GM04503 (cell line): ENCODE measurements around the gene ASXL3.

Experiments used
- DNase-seq: peaks from one replicate; pipeline ENCODE4 v3.0.0-alpha.2; 2012; ENCODE audit warnings: low read depth

The ASXL3 gene

DNA sequence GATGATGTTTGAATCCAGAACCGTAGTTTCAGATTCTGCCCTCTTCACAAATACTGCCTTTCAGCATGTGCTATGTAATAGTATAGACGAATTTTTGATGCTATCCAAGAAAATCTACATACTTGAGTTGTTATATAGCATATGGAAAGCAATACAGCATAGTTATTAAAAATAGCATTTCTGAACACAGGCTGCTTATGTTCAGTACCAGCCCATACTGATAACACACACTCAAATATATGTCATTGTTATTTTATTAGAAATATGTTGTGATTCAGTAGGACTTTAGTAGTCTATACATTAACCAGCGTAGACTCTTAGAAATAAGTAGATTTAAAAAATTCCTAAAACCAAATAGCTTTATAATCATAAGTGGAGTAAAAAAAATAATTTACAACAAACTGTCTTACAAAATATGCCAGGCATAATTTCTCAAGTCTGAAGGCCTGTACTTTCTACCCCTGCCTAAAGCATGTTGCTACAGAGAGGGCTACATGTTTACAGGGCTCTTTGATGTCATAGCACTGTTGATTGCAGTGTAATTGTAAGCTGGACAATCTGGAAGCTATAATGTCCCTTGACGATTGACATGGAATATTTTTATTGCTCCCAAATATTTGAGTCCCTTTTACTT lies 86.3 kb downstream of the ASXL3 start:
- DNase-seq: no peak

DNA sequence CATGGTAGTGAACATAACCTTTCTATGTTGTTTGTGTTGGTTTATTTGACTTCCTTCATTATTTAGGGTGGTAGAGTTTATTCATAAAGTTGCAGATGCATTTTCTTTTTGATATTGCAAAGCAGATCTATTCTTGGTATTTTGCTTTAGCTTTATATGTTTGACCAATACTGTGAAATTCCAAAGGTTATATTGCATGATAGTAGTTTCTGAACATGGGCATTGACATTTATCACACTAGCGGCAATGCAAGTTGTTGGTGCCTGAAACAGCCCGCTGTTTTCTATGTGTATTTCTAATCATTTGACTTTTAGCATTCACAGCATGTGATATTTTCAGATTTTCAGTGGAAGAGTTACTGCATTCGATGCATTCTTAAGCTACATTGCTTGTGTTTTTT lies 87.2 kb downstream of the ASXL3 start:
- DNase-seq: no peak

DNA sequence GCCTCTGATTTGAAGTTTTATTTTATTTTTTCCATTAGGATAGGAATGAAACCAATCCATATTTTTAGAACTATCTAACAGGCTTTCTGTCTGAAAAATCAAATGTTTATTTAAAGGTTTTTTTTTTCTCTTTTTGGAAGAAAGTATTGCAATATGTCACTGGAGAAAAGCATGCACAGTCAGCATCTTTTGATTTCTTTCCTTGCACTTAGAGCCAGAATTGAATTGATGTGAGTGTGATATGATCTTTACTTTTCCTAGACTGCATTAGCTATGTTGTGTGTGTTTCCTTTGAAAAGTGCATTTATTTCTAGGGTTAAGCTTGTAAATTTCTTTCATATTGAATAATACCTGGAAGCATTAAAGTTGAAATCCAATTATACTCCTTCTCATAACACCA lies 87.6 kb downstream of the ASXL3 start:
- no peak for DNase-seq

DNA sequence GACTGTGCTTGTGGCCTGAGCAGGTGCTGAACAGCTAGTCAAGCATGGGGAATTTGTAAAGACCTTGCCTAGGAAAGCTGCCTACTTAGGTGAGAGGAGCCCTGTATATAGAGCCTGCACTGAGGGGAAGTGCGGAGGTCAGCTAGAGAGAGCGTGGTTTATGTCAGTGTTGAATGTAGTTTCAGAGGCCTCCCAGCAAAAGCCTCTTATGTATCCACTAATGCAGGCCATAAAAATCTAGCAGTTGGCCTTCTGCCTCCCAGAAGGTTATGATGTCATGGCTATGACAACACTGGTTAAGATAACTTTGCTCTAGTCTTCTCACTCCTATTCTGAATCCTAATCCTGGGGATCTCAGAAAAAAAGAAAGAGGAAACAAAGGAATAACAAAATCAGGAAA lies 88.9 kb downstream of the ASXL3 start:
- no peak for DNase-seq

DNA sequence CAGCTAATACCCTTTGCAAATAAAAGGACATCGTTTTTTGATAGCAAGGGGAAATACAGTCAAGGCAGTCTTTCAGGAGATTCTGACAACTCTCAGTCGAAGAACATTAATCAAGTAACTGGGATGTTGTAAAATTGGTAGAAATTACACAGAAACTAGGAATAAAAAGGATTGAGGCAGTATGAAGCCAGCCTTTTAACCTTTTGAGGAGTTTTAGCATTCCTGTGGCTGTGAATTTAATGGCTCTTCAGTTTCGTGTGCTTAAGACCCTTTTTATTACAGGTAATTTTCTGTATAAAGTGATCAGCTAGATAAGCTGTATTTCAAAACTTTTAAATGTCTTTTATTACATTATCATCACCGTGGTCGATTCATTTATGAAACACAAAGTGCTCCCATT lies 91.6 kb downstream of the ASXL3 start:
- DNase-seq: no peak

DNA sequence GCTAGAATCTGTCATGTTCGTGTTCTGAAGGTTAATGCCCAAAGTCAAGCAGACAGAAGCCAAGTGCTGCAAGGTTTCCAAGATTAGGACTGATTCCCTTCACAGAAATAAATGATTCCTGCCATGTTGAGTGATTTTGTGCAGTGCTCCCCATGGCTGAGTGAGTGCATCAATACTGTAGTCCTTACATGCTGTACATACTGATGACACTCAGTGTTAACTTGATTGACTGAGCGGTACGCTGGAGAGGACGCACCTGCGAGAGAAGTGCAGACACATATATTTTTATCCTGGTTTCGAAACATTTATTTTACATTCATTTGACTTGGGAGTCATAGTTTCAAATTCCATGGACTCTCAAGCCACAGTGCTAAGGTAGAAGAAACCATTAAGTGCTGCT lies 92.0 kb downstream of the ASXL3 start:
- DNase-seq: no peak

DNA sequence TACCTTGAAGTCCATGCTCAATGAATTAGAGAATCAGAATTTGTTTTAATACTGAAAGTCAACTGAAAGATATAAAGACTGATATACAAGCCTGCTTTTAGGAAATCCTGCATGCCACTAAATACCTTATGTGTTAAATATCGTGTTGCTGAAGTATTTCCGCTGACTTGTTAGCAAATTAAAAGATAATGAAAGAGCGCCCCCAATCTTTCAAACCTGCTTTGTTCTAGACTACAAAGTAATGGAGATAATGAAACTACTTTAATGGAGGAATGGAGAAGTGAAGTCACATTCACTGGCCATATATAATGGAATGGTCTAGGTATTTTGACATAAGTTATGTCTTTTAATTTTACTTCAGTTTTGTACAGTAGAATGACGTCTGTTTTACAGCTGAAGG lies 95.7 kb downstream of the ASXL3 start:
- no peak for DNase-seq

DNA sequence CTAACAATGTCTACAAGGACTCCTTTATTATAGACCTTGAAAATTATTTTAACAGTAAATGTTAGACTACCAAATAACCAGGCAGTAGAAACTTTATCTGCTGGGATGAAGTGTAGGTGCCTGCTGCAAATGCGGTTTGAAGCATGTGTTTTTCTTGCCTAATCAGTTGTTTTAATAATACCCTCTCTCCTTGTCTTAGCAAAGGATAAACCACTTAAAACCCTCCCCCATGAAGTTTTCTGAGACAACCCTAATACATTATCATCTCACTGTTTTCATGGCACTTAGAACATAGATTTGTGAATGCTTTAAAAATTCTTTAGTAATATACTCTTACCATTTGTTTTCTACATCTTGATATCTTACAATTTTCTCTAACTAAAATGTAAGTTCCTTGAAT lies 98.6 kb downstream of the ASXL3 start:
- DNase-seq: no peak

DNA sequence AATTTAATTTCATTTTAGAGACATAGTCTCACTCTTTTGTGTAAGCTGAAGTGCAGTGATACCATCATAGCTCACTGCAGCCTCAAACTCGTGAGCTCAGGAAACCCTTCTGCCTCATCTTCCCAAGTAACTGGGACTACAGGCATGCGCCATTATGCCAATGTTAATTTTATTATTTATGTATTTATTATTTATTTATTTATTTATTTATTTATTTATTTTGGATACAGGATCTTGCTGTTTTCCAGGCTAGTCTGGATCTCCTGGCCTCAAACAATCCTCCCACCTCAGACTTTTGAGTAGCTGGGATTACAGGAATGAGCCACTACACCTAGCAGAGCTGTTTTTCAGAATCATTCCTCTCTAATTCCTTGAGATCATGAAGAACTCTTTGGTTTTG lies 99.9 kb downstream of the ASXL3 start:
- DNase-seq: no peak

DNA sequence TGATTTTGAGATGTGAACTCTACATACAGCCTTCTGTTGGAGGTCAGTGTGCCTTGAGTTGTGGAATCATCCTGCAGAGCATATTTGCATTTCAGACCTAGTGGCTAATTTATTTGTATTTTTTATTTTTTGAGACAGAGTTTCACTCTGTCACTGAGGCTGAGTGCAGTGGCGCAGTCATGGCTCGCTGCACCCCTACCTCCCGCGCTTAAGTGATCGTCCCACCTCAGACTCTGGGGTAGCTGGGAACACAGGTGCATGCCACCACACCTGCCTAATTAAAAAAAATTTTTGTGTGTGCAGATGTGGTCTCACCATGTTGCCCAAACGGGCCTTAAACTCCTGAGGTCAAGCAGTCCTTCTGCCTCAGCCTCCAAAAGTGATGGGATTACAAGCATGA lies 104.4 kb downstream of the ASXL3 start:
- no peak for DNase-seq

DNA sequence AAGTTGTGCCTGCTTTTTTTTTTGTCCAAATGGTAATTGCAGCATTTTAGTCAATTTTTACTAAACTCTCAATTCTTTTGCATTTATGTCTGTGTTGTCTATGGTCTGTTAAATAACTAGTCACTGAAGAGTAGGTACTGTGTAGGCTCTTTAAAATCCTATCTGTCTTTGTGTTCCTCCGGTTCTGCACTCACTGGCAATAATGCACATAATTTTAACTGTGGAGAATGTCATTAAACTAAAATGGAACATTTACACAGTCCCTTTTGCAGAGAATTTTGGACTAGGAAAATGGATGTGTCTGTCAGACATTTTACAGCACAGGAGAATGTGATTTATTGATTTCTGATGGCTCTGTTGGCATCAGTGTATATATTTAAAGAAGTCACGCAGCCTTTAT lies 116.6 kb downstream of the ASXL3 start:
- no peak for DNase-seq

DNA sequence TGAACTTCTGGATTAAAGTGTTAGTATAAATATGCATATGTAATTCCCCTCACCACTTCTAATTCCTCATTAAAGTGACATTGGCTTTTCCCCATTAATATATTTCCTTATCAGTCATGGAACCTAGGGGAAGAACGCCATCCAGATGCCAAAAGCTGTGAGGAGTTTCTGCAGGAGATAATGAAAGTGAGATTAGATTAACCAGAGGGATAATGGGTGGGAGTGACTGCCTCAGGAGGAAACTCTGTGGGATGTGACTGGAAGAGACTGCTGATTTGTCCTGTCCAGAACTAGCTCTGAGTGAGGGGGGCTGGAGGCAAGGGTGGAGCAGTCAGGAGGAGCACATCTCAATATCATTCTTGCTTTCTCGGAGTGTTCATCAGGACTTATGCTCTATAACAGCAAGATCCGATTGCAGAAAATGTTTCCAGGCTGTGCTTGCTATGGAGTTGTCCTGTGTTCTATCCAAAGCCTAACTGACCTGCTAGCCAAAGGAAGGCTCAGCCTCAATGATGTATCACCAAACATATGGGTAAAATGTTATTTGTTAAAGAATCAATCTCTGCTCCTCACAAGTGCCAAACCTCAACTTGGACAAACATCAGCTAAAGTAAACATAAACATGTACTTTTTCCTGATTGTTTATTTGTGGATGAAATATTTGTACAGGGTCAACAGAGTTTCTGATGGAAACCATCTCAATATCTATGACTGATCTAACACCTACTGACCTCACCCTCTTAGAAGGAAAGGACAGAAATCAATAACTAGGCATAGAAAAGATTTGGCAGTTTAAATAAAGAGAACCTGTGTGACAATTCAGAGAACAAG lies 118.5 kb downstream of the ASXL3 start:
- no peak for DNase-seq

DNA sequence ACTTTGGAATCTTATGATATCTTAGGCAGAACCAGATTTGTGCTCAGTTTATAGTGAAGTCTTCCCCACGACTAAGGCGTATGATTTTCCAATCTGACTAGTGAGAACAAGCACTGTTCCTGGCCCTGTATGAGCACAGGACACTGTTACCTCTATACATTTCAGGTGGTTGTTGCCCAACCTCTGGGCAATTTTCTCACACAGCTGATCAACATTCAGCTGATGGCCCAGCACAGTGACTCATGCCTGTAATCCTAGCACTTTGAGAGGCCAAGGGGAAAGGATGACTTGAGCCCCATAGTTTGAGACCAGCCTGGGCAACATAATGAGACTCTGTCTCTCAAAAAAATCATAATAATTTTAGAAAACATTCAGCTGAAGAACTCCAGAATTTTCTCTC lies 119.5 kb downstream of the ASXL3 start:
- DNase-seq: no peak

DNA sequence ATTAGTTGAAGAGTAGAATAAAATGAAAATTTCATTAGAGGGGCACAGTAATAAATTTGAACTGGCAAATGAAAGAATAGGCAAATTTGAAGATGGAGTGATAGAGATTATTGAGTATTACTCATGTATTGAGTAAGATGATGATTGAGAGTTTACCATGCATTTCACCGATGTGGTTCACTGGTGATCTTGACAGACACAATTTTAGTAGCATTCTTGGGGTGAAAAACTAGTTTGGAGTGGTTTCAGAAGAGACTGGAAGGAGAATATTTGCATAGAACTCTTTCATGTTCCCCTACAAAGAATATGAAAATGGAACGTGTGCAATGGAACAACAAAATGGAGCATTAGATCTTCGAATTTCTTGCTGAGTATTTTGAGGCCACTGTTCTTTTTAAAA lies 121.4 kb downstream of the ASXL3 start:
- no peak for DNase-seq

DNA sequence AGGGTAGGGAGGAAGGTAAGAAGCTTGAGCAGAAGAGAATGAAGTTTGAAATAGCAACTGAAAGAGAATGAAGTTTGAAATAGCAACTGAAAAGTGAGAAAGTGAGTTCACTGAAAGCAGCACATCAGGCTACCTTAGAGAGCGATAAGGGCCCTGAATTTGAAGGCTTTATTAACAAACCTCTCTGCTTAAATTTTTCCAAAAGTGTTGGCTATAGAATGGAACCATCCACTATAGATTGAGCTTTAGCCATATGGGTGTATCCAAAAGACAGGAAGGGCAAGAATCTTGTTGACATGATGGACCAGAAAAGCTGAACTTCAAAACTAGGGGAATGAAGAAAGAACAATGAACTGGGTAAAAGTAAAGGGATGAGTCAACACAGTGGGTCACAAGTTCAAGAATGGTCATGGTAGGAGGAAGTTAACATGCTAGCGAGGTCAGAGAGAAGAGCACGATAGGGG lies 122.5 kb downstream of the ASXL3 start:
- DNase-seq: no peak

DNA sequence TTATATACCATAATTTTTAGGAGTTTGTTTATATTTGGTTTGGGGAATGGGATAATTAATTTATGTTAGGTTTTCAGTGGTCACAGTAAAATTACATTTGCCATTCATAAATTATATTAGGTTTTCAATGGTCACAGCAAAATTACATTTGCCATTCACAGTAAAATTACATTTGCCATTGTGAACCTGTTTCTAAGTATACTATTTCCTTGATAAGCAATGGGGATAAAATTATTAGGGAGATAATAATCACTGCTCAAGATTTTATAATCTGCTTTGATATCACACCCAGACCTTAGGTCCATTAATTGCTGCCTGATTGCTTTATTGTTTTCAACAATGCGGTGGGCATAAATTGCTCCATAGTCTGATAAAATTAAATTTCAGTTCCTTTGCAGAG lies 124.6 kb downstream of the ASXL3 start:
- DNase-seq: no peak

DNA sequence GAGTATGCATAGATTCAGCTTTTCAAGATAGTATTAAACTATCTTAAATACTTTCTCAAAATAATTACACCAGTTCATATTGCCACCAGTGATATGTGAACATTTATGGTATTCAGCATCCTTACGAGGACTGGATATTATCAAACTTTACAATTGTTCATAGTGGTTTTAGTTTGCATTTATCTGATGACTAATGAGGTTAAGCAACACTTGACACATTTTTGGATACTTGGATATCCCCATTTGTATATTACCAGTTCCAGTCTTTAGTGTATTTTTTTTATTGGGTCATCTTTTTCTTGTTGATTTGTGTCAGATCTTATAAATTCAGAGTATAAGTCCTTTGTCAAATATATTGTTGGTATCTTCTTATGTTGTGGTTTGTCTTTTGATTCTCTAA lies 128.4 kb downstream of the ASXL3 start:
- no peak for DNase-seq

DNA sequence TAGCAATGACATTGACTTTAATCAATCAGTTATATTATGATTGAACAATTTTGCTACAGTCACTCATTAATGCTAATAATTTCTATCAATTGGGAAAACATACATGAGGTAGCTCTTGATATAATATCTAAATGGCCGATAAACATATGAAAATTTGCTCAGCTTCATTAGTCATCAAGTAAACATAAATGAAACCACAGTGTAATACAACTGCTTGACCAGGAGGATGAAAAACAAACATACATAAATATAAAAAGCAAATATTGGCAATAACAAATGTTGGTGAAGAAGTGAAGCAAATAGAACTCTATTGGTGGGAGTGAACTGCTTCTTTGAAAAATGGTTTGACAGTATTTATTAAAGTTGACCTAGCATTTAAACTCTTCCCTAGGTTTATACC lies 130.9 kb downstream of the ASXL3 start:
- DNase-seq: no peak

DNA sequence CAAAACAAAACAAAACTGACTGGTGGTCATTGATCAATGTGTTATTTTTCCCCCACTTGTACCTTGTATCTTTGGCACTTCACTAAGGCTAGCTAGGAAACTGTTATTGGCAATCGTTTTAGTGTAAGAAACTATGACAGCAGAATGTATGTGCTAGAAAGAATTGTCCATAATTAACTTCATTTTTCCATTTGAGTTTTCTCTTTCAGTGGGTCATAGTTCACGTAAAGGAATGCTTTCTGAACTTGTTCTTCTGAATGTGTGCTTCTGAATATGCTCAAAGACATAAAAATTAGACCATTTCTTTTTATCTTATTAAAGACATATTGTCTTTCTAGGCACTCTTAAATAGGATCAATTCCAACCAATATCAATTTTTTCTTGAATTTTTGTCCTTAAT lies 132.2 kb downstream of the ASXL3 start:
- DNase-seq: no peak

DNA sequence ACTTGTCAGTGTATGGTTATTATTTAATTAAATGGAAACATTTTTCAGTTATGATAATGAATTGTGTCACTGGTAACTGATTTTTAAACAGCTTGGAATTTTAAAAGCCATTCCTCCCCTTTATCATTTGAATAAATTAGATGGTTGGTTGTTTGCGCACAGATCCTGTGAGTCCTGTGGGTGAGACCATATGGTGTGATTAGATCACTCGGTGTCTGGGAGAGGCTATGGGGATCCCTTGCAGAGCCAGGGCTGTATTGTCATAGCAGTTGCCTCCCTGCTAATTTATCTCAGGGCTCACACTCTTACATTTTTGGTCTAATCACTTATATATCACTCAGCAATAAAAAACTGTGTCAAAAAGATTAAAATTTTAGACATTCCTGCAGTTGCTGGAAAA lies 133.5 kb downstream of the ASXL3 start:
- no peak for DNase-seq

DNA sequence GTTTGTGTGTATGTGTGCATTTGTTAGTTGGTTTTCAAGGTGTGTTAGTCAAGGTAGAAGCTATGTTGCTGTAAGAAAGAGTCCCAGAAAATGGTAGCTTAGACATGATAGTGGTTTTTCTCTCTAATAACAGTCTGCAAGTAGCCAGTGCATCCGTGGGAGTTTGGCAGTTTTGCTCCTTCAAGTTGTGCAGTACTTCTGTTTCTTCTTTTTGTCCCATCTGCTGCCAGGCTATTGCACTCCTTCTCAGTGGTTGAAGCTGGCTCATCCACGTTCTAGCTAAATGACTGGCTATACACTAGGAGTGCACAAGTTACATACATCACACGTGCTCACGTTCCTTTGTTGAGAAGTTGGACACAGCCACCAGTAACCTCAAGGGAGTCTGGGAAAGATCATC lies 134.7 kb downstream of the ASXL3 start:
- no peak for DNase-seq

DNA sequence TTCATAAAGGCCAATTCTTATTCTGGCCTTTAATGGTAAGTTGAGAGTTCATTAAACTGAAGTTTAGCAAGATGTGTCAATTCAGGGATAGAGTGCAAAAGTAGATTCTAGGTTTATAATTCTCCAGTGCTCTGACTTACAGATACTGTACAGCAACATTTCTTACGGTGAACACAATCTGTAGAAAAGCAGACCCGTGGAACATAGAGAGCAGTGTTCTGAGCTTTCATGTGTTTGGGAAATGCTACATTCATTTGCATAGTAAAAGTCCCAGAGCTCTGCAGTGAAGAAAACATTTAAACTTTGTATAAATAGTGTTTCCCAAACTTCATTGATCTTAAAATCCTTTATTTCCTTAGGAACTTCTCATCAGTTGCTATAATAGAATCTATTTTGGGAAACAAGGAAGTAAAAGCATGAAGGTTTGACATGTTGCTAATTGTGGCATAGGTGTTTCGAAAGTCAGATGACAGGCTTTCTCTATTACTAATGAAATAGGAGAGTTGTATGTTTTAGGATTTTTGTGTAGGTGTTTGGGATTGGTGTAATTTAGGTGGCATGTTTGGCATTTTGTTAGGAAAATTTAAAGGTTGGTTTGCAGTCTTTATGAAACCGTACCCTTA lies 138.2 kb downstream of the ASXL3 start:
- DNase-seq: no peak

DNA sequence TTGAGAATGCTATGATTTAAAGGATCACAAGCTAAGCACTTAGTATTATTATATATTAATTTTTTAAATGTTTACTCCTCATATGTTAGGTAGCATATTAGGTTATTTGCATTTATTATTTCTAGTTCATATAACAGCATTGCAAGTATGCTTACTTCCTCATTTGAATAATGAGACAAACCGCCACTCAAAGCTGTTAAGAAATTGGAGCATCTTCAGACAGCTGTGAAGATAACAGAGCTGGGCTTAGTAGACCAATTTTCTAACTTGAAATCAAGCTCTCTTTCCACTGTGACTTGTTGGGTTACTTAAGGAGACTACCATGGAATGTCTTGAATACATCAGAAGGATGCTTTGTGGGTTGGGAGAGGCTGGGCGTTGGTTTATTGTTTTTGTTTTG lies 139.3 kb downstream of the ASXL3 start:
- no peak for DNase-seq

DNA sequence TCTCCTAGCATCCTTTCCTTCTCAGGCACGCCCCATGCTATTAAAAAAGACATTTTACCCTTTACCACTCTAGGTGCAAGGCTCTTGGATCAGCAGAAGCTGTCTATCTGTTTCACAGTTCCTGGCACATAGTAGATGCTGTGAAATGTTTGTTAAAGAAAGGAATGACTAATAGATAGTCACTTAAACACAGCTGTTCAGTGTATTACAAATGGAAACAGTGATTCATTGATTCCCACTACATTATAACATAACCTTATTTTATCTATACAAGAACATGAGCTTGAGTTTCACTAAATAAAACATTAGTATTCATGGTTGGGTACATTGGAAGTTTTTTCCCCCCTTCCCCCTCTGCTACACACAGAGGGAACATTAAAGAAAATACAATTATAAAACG lies 142.1 kb downstream of the ASXL3 start:
- DNase-seq: no peak
